ENCODE data around the gene ADAM12.

- TF ChIP-seq CTCF (IDR thresholded peaks at IDR 0.05) (no peak), EP300 (IDR thresholded peaks at IDR 0.05) (no peak)
Measured at GRCh38 chr10:125983656-125984055, 404.6 kb downstream of the ADAM12 start.
